ENCODE results near the gene MAPK4. TPM values are rescaled to one million over a fixed set of nuclear protein-coding genes. Genes with fewer than 3 reads are reported as not detected.

Gene MAPK4
- polyA plus RNA-seq, 1 experiment, result not detected

GRCh38 chr18:50717563-50717962, 157.7 kb downstream of the MAPK4 start:
- Histone ChIP-seq H3K4me3 (ENCODE audit: low read depth, low read length) (no peak overlapping the region), H3K27me3 (ENCODE audit: control insufficient read depth, insufficient read depth, low read length) (no peaks in the 10 kb centered on the region), H3K36me3 (ENCODE audit: control insufficient read depth, insufficient read depth, low read length) (no peaks in the 10 kb centered on the region)
- no peak for DNase-seq (ENCODE audit: low read depth)
- ChIA-PET CTCF (interaction anchor here (1.2 kb wide), 1 partner anchor 16 kb away, joined by 3 read pairs; no protein-coding TSS in a partner anchor), POLR2A (no interaction called here)
- TF ChIP-seq, protein P1, sequence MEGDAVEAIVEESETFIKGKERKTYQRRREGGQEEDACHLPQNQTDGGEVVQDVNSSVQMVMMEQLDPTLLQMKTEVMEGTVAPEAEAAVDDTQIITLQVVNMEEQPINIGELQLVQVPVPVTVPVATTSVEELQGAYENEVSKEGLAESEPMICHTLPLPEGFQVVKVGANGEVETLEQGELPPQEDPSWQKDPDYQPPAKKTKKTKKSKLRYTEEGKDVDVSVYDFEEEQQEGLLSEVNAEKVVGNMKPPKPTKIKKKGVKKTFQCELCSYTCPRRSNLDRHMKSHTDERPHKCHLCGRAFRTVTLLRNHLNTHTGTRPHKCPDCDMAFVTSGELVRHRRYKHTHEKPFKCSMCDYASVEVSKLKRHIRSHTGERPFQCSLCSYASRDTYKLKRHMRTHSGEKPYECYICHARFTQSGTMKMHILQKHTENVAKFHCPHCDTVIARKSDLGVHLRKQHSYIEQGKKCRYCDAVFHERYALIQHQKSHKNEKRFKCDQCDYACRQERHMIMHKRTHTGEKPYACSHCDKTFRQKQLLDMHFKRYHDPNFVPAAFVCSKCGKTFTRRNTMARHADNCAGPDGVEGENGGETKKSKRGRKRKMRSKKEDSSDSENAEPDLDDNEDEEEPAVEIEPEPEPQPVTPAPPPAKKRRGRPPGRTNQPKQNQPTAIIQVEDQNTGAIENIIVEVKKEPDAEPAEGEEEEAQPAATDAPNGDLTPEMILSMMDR (IDR thresholded peaks at IDR 0.05; ENCODE audit: insufficient read depth, low read depth, low read length), result no peak

DNA sequence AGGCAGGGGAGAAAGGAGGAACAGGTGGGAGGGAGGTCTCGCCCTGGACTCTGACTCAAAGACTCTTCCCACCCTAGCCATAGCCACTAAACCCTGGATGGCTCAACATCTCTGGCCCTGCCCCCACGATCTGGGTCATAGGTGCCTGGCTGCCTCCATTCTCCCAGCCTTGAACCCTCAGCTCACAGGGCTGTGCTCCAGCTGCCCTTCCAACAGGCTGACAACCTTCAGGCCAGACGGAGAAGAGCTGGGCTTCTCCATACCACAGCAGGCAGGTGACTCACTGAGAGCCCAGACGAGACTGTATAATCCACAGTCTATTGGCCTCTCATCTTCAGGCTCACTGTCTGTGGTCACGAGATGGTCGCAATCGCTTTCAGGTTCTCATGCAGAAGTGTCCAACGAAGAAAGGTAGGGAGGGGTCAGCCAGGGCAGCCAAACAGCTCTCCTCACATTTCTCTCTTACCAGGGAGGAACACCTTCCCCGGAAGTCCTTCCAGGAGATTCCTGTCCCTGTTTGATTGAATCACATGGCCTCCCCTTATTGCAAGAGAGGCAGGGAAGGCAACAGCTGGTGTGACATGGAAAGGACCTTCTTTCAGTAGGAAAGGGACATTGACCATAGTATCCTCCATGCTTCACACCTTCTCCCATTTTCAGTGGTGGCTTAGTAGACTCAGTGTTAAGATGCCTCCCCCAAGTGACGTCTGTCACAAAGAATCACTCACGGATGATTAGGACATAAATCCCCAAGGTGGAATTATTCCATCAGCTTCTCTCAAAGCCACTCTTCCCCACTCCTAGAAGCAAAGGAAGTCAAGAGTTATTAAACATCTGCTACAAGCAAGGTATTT, 159.8 kb downstream of the MAPK4 start:
- TF ChIP-seq, protein P1 (IDR thresholded peaks at IDR 0.05; ENCODE audit: insufficient read depth, low read depth, low read length), result no peak
- H3K4me3 ChIP-seq (ENCODE audit: low read depth, low read length), result no peak overlapping the region
- ChIA-PET CTCF (no interaction called here), POLR2A (no interaction called here)
- no peaks in the 10 kb centered on the region for H3K27me3 ChIP-seq (ENCODE audit: control insufficient read depth, insufficient read depth, low read length)
- DNase-seq (ENCODE audit: low read depth), result no peak
- H3K36me3 ChIP-seq (ENCODE audit: control insufficient read depth, insufficient read depth, low read length), result no peaks in the 10 kb centered on the region

DNA sequence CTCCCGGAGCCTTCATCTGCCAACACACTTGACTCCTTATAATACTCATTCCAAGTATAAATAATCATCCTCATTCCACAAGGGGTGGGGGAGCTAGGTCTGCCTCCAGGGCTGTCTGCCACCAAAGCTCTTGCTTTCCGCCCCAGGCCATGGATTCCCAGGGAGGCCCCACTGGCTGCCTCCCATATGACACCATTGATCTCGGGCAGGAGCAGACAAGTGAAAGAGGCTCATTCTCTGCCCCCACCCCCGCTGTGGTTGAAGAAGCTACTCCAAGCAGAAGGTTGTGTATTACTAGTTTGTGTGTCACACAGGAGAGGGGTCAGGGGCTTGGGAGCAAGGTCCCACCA, 160.4 kb downstream of the MAPK4 start:
- CTCF ChIA-PET, result no interaction called here
- no peak for DNase-seq (ENCODE audit: low read depth)
- Histone ChIP-seq H3K27me3 (ENCODE audit: control insufficient read depth, insufficient read depth, low read length) (no peaks in the 10 kb centered on the region), H3K36me3 (ENCODE audit: control insufficient read depth, insufficient read depth, low read length) (no peaks in the 10 kb centered on the region), H3K4me3 (ENCODE audit: low read depth, low read length) (no peak overlapping the region)
- POLR2A ChIA-PET, result no interaction called here
- TF ChIP-seq, protein P1 (IDR thresholded peaks at IDR 0.05; ENCODE audit: insufficient read depth, low read depth, low read length), result no peak

DNA sequence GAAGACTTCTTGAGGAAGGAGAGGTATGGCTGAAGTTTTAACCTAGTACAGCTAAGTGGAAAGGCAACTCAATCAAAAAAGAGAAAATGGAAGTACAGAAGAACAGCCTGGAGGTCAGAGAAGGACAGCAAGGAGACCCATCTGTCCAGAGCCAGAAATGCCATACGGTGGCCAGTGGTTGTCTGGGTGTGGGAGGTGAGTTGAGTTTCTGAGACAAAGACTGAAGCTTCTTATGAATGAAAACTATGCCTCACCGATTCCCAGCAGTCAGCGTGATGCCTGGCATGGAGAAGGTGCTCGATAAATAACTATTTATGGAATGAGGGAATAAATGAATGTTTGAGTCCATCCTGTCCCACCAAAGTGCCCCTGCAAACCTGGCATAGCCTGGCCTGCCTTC, 161.1 kb downstream of the MAPK4 start:
- Histone ChIP-seq H3K27me3 (ENCODE audit: control insufficient read depth, insufficient read depth, low read length) (no peaks in the 10 kb centered on the region), H3K36me3 (ENCODE audit: control insufficient read depth, insufficient read depth, low read length) (no peaks in the 10 kb centered on the region), H3K4me3 (ENCODE audit: low read depth, low read length) (no peak overlapping the region)
- CTCF ChIA-PET, result no interaction called here
- POLR2A ChIA-PET, result no interaction called here
- no peak for DNase-seq (ENCODE audit: low read depth)
- TF ChIP-seq, protein P1 (IDR thresholded peaks at IDR 0.05; ENCODE audit: insufficient read depth, low read depth, low read length), result no peak

GRCh38 chr18:50721451-50722120, 161.7 kb downstream of the MAPK4 start:
- Histone ChIP-seq H3K27me3 (ENCODE audit: control insufficient read depth, insufficient read depth, low read length) (no peaks in the 10 kb centered on the region), H3K36me3 (ENCODE audit: control insufficient read depth, insufficient read depth, low read length) (no peaks in the 10 kb centered on the region), H3K4me3 (ENCODE audit: low read depth, low read length) (no peak overlapping the region)
- TF ChIP-seq, protein P1 (IDR thresholded peaks at IDR 0.05; ENCODE audit: insufficient read depth, low read depth, low read length), result no peak
- DNase-seq (ENCODE audit: low read depth), result no peak
- ChIA-PET CTCF (interaction anchor here (1.4 kb wide), 1 partner anchor 11 kb away, joined by 3 read pairs; no protein-coding TSS in a partner anchor), POLR2A (no interaction called here)
